Uterus (tissue), 4 donors: ENCODE data around the gene PNMA8C. TPM values are rescaled to one million over a fixed set of nuclear protein-coding genes. Genes with fewer than 3 reads are reported as not detected.

Experiments used
- DNase-seq, 2 donors: peaks; one replicate each; pipeline ENCODE4 v3.0.0-alpha.2; 2019 to 2020
- H3K27ac ChIP-seq, 2 donors: fragments of 200-600 bp; sonication (generic); 1 replicate in 1 of 2; 2 replicates in 1 of 2; pipeline ENCODE4 v1.5.1; 2016 to 2018
- H3K27me3 ChIP-seq, 2 donors: fragments of 200-600 bp; sonication (generic); one replicate each; pipeline ENCODE4 v1.5.1; 2018 to 2019; ENCODE audit warnings: control low read depth in 1 of 2
- H3K36me3 ChIP-seq, 2 donors: fragments of 200-600 bp; sonication (generic); one replicate each; pipeline ENCODE4 v1.5.1; 2019; ENCODE audit warnings: control low read depth in 1 of 2
- H3K4me1 ChIP-seq, 2 donors: fragments of 200-600 bp; sonication (generic); one replicate each; pipeline ENCODE4 v1.5.1; 2018 to 2019; ENCODE audit warnings: control low read depth in 1 of 2
- H3K4me3 ChIP-seq, 2 donors: fragments of 200-600 bp; sonication (generic); 1 replicate in 1 of 2; 2 replicates in 1 of 2; pipeline ENCODE4 v1.5.1; 2018 to 2019; ENCODE audit warnings: mild to moderate bottlenecking in 1 of 2
- H3K9me3 ChIP-seq, 2 donors: fragments of 200-600 bp; sonication (generic); one replicate each; pipeline ENCODE4 v1.5.1; 2019; ENCODE audit warnings: control low read depth in 1 of 2
- POLR2A ChIP-seq, 2 donors: fragments of 450-650 bp; IDR thresholded peaks; one replicate each; pipeline ENCODE4 v1.6.1; 2016; ENCODE audit warnings: antibody characterized with exemption in 2 of 2, mild to moderate bottlenecking in 1 of 2, moderate library complexity in 1 of 2
- intact Hi-C: fragments of 100-400 bp; cut with DNase I; formaldehyde crosslinking; loops from one replicate; pipeline ENCODE4 v1.15.1; 2023; ENCODE audit warnings: low total_unique reads
- total RNA-seq, 4 donors: library from RNA; depleted of rRNA in 3 of 4; stranded (reverse); fragments of >200 nt in 3 of 4; gene quantifications; one replicate each; pipeline versions ENCODE4 v1.1.0 to v1.2.4, GENCODE V29; 2014 to 2023
- TF ChIP-seq, protein P1 (sequence below), 4 experiments: fragments of 200-600 bp in 2 of 4; fragments of 450-650 bp in 2 of 4; sonication (generic) in 2 of 4; IDR thresholded peaks; one replicate each; pipeline ENCODE4 v1.5.1; 2016 to 2019; ENCODE audit warnings: antibody characterized with exemption in 4 of 4, mild to moderate bottlenecking in 2 of 4, moderate library complexity in 1 of 4
- donor health status: DM: yes; HTN: yes; CAD: no.

Gene PNMA8C
- total RNA-seq, 4 donors from 2014 or later: under 0.01 to 3.7 (median 0.73) TPM; not detected in 1

DNA sequence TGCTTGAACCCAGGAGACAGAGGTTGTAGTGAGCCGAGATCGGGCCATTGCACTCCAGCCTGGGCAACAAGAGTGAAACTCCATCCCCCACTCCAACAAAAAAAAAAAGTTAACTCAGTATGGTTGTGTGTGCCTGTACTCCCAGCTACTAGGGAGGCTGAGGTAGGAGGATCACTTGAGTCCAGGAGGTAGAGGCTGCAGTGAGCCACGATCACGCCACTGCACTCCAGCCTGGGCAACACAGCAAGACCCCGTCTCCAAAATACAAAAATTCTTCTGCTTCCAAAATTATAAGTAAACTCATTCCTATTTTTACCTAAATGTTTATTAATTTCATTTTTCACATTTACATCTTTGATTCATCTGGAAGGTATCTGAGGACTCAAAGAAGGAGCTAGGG is 28.2 kb upstream of the PNMA8C start:
- DNase-seq: no peak
- no peak overlapping the region for H3K27ac ChIP-seq
- H3K36me3 ChIP-seq: no peaks in the 10 kb centered on the region
- H3K4me1 ChIP-seq: no peaks in the 10 kb centered on the region
- intact Hi-C loops: no loop called here
- no peaks in the 10 kb centered on the region for H3K27me3 ChIP-seq
- no peak overlapping the region for H3K4me3 ChIP-seq
- no peak for TF ChIP-seq POLR2A (IDR thresholded peaks at IDR 0.05)
- TF ChIP-seq, protein P1, sequence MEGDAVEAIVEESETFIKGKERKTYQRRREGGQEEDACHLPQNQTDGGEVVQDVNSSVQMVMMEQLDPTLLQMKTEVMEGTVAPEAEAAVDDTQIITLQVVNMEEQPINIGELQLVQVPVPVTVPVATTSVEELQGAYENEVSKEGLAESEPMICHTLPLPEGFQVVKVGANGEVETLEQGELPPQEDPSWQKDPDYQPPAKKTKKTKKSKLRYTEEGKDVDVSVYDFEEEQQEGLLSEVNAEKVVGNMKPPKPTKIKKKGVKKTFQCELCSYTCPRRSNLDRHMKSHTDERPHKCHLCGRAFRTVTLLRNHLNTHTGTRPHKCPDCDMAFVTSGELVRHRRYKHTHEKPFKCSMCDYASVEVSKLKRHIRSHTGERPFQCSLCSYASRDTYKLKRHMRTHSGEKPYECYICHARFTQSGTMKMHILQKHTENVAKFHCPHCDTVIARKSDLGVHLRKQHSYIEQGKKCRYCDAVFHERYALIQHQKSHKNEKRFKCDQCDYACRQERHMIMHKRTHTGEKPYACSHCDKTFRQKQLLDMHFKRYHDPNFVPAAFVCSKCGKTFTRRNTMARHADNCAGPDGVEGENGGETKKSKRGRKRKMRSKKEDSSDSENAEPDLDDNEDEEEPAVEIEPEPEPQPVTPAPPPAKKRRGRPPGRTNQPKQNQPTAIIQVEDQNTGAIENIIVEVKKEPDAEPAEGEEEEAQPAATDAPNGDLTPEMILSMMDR (IDR thresholded peaks at IDR 0.05): no peak
- no peaks in the 10 kb centered on the region for H3K9me3 ChIP-seq

DNA sequence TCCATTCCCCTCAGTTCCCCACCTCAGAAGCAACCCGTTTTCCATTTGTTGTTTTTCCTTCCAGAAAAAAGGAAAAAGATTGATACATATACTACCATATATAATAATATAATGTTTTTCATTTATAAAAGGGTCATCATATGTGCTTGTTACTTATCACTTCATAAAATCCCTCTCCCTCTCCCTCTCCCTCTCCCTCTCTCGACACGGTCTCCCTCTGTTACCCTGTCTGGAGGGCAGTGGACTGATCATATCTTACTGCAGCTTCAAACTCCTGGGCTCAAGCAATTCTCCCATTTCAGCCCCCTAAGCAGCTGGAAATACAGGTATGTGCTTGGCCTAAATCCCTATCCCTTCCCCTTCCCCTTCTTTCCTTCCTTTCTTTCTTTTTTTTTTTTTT is 25.5 kb upstream of the PNMA8C start:
- no peaks in the 10 kb centered on the region for H3K36me3 ChIP-seq
- no peaks in the 10 kb centered on the region for H3K27me3 ChIP-seq
- no peaks in the 10 kb centered on the region for H3K9me3 ChIP-seq
- no peak for DNase-seq
- intact Hi-C loops: no loop called here
- no peaks in the 10 kb centered on the region for H3K4me1 ChIP-seq
- no peak overlapping the region for H3K4me3 ChIP-seq
- TF ChIP-seq POLR2A (IDR thresholded peaks at IDR 0.05): no peak
- TF ChIP-seq, protein P1 (IDR thresholded peaks at IDR 0.05): no peak
- H3K27ac ChIP-seq: no peak overlapping the region

DNA sequence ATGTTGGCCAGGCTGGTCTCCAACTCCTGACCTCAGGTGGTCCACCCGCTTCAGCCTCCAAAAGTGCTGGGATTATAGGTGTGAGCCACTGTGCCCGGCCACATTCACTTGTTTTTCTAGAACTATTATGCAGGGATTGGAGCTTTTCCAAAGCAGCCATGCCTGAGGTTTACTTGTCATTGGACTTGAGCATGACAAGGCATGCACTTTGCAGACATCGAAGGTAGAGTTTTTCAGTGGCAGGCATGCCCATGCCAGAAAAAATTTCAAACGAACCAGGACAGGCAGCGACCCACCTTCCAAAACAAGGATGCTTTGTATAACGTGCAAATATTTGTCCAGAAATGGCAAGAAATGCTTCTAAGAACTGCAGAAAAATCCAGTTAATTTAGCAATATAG is 24.9 kb upstream of the PNMA8C start:
- no peaks in the 10 kb centered on the region for H3K4me1 ChIP-seq
- no peak overlapping the region for H3K4me3 ChIP-seq
- no peaks in the 10 kb centered on the region for H3K27me3 ChIP-seq
- intact Hi-C loops: no loop called here
- no peak overlapping the region for H3K27ac ChIP-seq
- no peaks in the 10 kb centered on the region for H3K9me3 ChIP-seq
- TF ChIP-seq POLR2A (IDR thresholded peaks at IDR 0.05): no peak
- TF ChIP-seq, protein P1 (IDR thresholded peaks at IDR 0.05): no peak
- no peaks in the 10 kb centered on the region for H3K36me3 ChIP-seq
- no peak for DNase-seq

DNA sequence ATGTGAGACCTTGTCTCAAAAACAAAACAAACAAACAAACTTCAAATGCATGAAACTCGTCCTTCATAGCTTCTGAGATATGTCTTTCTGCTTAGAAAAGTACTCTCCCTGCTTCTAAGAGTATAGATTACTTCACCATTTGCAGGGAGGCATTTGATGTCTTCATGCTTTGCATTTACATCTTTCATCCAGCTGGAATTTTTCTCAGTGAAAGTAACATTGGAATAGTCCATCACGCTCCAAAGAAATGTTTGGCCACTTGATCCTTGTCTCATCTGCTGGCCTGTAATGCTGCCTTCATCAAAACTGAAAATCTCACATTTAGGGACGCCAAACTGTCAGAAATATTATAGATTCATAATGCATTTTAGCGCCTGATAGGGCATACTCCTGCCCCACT is 23.4 kb upstream of the PNMA8C start:
- Histone ChIP-seq H3K27me3 (no peaks in the 10 kb centered on the region), H3K4me3 (no peak overlapping the region), H3K9me3 (no peaks in the 10 kb centered on the region), H3K4me1 (no peaks in the 10 kb centered on the region), H3K36me3 (no peaks in the 10 kb centered on the region), H3K27ac (no peak overlapping the region)
- no peak for DNase-seq
- intact Hi-C loops: no loop called here
- TF ChIP-seq, protein P1 (IDR thresholded peaks at IDR 0.05): no peak
- no peak for TF ChIP-seq POLR2A (IDR thresholded peaks at IDR 0.05)

DNA sequence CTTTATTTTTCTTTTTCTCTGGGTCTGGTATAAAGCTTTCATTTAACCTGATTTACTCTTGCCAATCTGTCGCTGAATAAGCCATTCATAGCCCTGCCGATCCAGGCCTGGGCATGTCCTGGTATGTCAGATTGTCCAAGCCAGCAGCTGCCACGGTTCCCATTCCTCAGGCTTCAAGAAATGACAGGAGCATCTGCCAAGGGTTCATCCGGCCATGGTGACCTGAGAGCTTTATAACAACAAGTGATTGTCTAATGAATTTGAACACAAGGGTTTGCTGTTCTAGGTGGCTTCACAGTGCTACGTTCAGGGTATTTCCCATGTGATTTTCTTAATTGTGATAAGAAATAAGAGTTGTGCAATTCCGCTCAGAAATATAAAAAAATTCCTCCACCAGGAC is 22.6 kb upstream of the PNMA8C start:
- no peak overlapping the region for H3K27ac ChIP-seq
- no peaks in the 10 kb centered on the region for H3K36me3 ChIP-seq
- no peak for DNase-seq
- H3K9me3 ChIP-seq: no peaks in the 10 kb centered on the region
- intact Hi-C loops: no loop called here
- TF ChIP-seq, protein P1 (IDR thresholded peaks at IDR 0.05): no peak
- no peak for TF ChIP-seq POLR2A (IDR thresholded peaks at IDR 0.05)
- H3K4me3 ChIP-seq: no peak overlapping the region
- H3K27me3 ChIP-seq: no peaks in the 10 kb centered on the region
- no peaks in the 10 kb centered on the region for H3K4me1 ChIP-seq
